GM20000 (cell line): ENCODE measurements around the gene M6PR.

Experiments used
- DNase-seq: peaks from one replicate; pipeline ENCODE4 v3.0.0; 2012; ENCODE audit warnings: low spot score
- CTCF ChIP-seq: IDR thresholded peaks from 2 replicates; pipeline ENCODE4 v1.5.1; 2012; ENCODE audit warnings: mild to moderate bottlenecking, control low read depth; ENCODE audit errors: extremely low read depth, missing control alignments

The M6PR gene

GRCh38 chr12:8949342-8950220 lies at the start of gene M6PR:
Gene M6PR (minus strand): TSS chr12:8949645. CDS start chr12:8946404, 3,241 bp downstream.
- peak; percentile 89 for DNase-seq
- TF ChIP-seq CTCF = peak; percentile 83

- no peak for TF ChIP-seq CTCF
- DNase-seq = peak; percentile 70
Observed at GRCh38 chr12:8996682-8997405, 47.4 kb upstream of the M6PR start.

- no peak for DNase-seq
Observed at GRCh38 chr12:8995021-8995775, 45.8 kb upstream of the M6PR start.

GRCh38 chr12:8993827-8994226 lies 44.4 kb upstream of the M6PR start:
- no peak for TF ChIP-seq CTCF
- DNase-seq = no peak

More at GRCh38 chr12:8995021-8995775, 45.8 kb upstream of the M6PR start:
- no peak for TF ChIP-seq CTCF

GRCh38 chr12:8991371-8992345 lies 42.2 kb upstream of the M6PR start:
- no peak for DNase-seq

More at GRCh38 chr12:8991371-8992345, 42.2 kb upstream of the M6PR start:
- TF ChIP-seq CTCF = no peak
